Skeletal muscle satellite cell (primary cell): ENCODE data around the gene SSBP2. TPM values are rescaled to one million over a fixed set of nuclear protein-coding genes. Genes with fewer than 3 reads are reported as not detected.

Experiments used
- H3K27me3 ChIP-seq: 2 replicates; pipeline ENCODE4 v1.7.0; 2013; ENCODE audit warnings: low read length; ENCODE audit not compliant: control insufficient read depth, insufficient read depth
- H3K36me3 ChIP-seq: 2 replicates; pipeline ENCODE4 v1.7.0; 2013; ENCODE audit warnings: mild to moderate bottlenecking, control low read depth, low read length; ENCODE audit not compliant: insufficient read depth
- H3K4me1 ChIP-seq: 2 replicates; pipeline ENCODE4 v1.7.0; 2013; ENCODE audit warnings: low read length; ENCODE audit not compliant: control insufficient read depth, insufficient read depth
- H3K4me2 ChIP-seq: 2 replicates; pipeline ENCODE4 v1.7.0; 2013; ENCODE audit warnings: mild to moderate bottlenecking, low read length
- H3K4me3 ChIP-seq: 2 replicates; pipeline ENCODE4 v1.7.0; 2013; ENCODE audit warnings: low read length
- H3K9ac ChIP-seq: 2 replicates; pipeline ENCODE4 v1.7.0; 2013; ENCODE audit warnings: mild to moderate bottlenecking, low read depth, low read length, moderate library complexity
- H3K9me3 ChIP-seq: replicated peaks from 2 replicates; pipeline ENCODE4 v1.7.0; 2013; ENCODE audit warnings: mild to moderate bottlenecking, control low read depth, low read length
- total RNA-seq: library from RNA; depleted of rRNA; stranded (reverse); fragments of >200 nt; gene quantifications from 2 replicates; pipeline ENCODE4 v1.2.3, GENCODE V29; 2012; rRNA removed

The SSBP2 gene
- 13.5 and 19.3 TPM in 2 replicates for total RNA-seq

DNA sequence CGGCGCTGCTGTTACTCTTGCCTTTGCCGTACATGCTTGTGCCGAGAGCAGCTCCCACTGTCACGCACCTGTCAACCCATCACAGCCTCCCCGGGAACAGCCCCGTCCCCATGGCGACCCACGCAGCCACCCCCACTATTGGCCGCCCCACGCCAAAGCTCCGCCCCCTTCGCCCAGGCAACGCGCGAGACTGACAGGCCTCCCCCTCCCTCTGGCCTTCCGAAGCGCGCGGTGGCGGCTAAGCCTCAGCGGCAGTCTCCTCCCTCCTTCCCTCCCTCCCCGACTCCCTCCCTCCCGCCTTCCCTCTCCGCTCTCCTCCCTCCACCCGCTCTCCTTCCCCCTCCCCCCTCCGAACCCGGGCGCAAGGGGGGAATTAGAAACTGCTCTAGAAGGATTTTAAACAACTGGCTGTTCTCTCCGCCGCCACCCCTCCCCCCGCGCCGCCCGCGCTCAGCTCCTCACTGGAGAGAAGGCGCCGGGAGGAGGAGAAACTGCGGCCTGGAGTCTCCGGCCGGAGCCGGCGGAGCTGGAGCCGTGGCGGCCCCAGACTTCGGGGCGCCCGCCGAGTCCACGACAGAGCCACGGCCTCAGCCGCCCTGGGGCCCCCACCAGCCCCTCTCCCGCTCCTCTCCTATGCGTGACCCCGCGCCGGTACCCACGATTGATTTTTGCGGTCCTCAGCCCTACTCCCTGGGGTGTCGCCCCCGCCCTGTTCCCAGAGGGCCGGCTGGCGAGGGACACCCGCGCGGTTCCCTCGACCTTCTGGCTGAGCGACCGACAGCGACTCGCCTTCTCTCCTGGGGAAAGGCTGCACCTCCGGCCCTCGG lies at the start of gene SSBP2:
Gene SSBP2, minus strand, starts transcription at position 89 of the 827 bp plus-strand sequence. Its CDS starts 55 bp downstream, at position 34.
- Histone ChIP-seq H3K36me3 (no peaks in the 10 kb centered on the region), H3K9me3 (no peaks in the 10 kb centered on the region), H3K4me1 (peaks cover 39% of the 10 kb centered on the region), H3K4me2 (peak within 1 kb of the TSS; percentile 90), H3K27me3 (no peaks in the 10 kb centered on the region), H3K4me3 (peak within 1 kb of the TSS; percentile 86), H3K9ac (peak within 1 kb of the TSS; percentile 94)

DNA sequence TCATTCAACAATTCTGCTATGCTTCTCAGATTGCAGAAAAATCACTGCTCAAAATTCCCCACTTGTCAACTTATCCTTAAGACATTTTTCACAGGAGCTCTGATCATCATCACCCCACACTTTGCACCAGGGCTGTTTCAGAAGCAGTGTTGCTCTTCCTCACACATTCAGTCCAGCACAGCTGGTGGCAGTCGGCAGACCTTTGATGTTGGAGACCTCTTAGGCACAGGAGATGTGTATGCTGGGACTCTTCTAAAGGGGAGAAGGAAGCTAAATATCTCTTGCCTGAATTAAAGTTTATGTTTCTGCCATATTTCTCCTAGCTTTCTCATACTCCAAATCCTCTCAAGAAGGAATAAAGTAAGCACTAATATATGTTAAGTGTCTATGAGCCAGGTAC lies 44.8 kb upstream of the SSBP2 start:
- H3K4me2 ChIP-seq, result no peak overlapping the region
- no peak overlapping the region for H3K4me3 ChIP-seq
- no peaks in the 10 kb centered on the region for H3K9me3 ChIP-seq
- no peaks in the 10 kb centered on the region for H3K36me3 ChIP-seq
- H3K4me1 ChIP-seq, result no peaks in the 10 kb centered on the region
- no peaks in the 10 kb centered on the region for H3K27me3 ChIP-seq
- H3K9ac ChIP-seq, result no peak overlapping the region

DNA sequence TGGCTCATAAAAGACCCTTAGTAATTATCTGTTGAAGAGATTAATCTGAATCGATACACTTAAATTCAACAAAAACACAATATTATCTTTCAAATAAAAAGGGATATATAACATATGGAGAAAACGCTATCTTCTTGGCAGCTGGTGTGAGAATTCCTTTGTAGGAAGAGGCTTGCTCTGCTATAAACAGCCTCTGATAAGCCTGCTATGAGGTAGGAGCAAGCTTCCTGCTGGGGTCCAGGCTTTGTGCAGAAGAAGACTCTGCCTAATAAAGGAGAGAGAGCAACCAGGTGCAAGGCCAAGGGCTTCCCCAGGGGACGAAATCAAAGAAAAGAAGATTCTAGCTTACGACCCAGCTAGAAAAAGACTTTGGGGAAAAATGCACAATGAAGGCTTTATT lies 43.3 kb upstream of the SSBP2 start:
- no peak overlapping the region for H3K9ac ChIP-seq
- no peak overlapping the region for H3K4me2 ChIP-seq
- H3K9me3 ChIP-seq, result no peaks in the 10 kb centered on the region
- no peaks in the 10 kb centered on the region for H3K36me3 ChIP-seq
- no peaks in the 10 kb centered on the region for H3K27me3 ChIP-seq
- peaks cover 3% of the 10 kb centered on the region for H3K4me1 ChIP-seq
- H3K4me3 ChIP-seq, result no peak overlapping the region

DNA sequence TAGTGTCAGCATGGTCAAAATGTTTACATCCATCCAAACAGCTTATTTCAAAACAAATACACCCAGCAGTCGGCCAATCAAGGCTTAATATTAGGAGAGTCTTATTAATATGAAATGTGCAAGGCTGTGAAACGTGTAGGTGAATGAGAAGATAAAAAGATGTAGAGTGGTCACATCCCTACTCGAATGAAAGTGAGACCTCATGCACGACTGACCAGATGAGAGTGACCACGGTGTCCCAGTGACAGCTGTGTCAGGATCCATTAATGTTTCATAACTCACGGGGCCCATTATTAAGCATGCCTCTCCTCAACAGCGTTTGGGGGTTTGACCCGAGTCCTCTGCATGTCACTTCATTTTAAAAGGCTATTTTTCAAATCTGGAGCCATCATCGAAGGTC lies 39.4 kb upstream of the SSBP2 start:
- Histone ChIP-seq H3K9me3 (no peaks in the 10 kb centered on the region), H3K4me3 (no peak overlapping the region), H3K4me2 (no peak overlapping the region), H3K9ac (no peak overlapping the region), H3K27me3 (no peaks in the 10 kb centered on the region), H3K36me3 (no peaks in the 10 kb centered on the region), H3K4me1 (peaks cover 32% of the 10 kb centered on the region)

DNA sequence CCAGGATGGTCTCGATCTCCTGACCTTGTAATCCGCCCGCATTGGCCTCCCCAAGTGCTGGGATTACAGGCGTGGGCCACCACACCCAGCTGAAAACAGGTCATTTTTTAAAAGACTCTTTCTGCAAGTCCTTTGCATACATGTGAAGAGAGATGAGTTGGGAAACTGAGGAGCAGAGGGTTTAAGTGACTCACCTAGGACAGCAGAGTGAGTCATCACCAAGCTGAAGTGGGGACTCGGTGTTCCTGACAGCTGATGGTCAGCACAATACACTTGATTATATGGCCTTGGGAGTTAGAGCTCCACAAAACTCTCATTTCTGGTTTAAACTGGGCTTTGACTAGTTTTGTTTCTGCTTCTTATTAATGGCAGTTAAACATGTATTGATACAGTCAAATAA lies 38.1 kb upstream of the SSBP2 start:
- H3K4me3 ChIP-seq, result peak overlapping the region; percentile 2
- H3K9ac ChIP-seq, result no peak overlapping the region
- H3K9me3 ChIP-seq, result no peaks in the 10 kb centered on the region
- H3K4me1 ChIP-seq, result peaks cover 32% of the 10 kb centered on the region
- H3K4me2 ChIP-seq, result peak overlapping the region; percentile 32
- H3K36me3 ChIP-seq, result no peaks in the 10 kb centered on the region
- H3K27me3 ChIP-seq, result no peaks in the 10 kb centered on the region

DNA sequence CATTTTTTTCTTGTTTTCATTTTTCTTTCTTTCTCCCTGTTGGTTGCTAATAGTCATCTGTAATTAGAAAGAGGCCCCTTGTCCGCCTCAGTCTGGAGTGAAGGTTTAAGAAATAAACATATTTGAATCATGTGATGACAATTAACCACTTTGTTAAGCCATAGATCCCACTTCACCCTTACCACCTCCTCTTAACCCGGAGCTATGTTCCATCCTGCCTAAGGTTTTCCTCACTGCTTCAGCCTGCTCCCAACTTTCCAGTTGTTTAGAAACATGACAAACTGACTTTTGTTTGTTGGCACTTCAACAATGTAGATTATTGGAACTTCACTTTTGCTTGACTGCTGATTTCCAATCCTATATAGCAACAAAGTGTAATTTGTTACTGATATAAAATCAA lies 37.4 kb upstream of the SSBP2 start:
- Histone ChIP-seq H3K9ac (no peak overlapping the region), H3K27me3 (no peaks in the 10 kb centered on the region), H3K36me3 (no peaks in the 10 kb centered on the region), H3K4me3 (no peak overlapping the region), H3K9me3 (no peaks in the 10 kb centered on the region), H3K4me1 (peaks cover 32% of the 10 kb centered on the region), H3K4me2 (peak overlapping the region; percentile 40)

DNA sequence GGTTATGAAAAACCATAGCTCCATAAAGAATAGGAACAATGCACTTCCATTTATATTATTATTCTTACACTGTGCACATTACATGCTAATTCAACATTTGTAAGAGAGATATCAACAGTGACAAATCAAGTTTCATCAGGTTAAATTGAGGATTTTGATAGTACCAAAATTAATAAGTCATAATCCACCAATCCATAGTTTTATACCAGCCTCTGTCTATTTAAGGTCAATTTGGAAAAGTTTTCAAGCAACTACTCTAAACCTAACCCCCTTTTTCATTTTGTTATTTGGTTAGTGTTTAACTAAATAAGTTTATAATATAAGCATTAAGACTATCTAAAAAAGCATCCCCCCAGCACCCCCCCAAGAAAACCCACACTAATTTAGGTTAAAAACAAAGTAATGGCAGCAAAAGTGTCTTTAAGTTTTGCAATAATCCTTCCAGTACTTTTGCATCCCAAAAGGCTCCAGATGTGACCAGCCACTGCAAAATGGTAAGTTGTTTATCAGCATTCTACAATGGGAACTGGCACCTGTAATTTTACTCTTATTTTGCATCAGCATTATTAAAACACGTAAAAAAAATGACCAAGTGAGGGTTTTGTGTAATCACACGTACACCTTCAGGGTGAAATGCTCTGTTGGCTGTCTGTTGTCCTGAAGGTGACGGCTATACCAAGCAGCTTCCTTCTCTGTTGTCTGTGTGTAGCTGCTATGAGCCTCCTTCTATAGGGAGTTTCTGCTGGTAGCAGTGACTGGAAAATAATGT lies 36.8 kb upstream of the SSBP2 start:
- Histone ChIP-seq H3K9ac (no peak overlapping the region), H3K27me3 (no peaks in the 10 kb centered on the region), H3K4me2 (peak overlapping the region; percentile 40), H3K36me3 (no peaks in the 10 kb centered on the region), H3K9me3 (no peaks in the 10 kb centered on the region), H3K4me1 (peaks cover 34% of the 10 kb centered on the region), H3K4me3 (no peak overlapping the region)

DNA sequence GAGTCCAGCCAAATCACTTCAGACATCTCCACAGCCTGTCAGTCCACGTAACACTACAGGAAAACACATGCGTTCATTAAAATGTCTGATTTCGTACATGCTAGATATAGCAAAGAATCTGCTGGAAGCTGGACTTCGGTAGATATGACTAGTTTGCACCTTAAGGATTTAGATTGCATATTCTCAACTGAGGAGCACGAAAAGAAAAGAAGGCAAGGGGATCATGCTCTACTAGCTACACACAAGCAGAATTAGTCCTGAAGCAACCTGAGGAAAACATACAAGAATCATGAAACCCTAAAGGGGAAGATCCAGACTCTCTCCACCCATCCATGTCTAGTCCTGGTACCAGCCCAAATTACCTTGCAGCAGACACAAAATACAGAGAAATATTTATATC lies 36.1 kb upstream of the SSBP2 start:
- no peak overlapping the region for H3K4me2 ChIP-seq
- H3K4me1 ChIP-seq, result peaks cover 37% of the 10 kb centered on the region
- no peaks in the 10 kb centered on the region for H3K27me3 ChIP-seq
- H3K9ac ChIP-seq, result no peak overlapping the region
- no peak overlapping the region for H3K4me3 ChIP-seq
- no peaks in the 10 kb centered on the region for H3K9me3 ChIP-seq
- H3K36me3 ChIP-seq, result no peaks in the 10 kb centered on the region

DNA sequence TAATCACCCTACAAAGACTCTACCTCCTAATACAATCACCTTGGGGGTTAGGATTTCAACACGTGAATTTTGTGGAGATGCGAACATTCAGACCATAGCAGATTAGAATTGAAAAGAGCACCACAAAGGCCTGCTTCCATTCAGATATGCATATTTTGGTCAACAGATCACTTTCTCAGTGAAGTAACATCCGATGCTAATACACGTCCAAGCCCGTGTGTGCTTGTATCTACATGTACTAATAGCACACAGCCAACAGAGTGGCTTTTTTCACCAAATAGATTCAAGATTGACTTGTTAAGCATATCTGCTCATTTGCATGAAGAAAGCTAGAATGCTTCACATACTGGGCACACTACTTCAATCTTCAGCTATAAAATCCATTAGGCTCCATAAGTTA lies 35.6 kb upstream of the SSBP2 start:
- H3K9me3 ChIP-seq, result no peaks in the 10 kb centered on the region
- H3K4me2 ChIP-seq, result no peak overlapping the region
- no peaks in the 10 kb centered on the region for H3K36me3 ChIP-seq
- no peak overlapping the region for H3K9ac ChIP-seq
- no peak overlapping the region for H3K4me3 ChIP-seq
- H3K4me1 ChIP-seq, result peaks cover 37% of the 10 kb centered on the region
- no peaks in the 10 kb centered on the region for H3K27me3 ChIP-seq

DNA sequence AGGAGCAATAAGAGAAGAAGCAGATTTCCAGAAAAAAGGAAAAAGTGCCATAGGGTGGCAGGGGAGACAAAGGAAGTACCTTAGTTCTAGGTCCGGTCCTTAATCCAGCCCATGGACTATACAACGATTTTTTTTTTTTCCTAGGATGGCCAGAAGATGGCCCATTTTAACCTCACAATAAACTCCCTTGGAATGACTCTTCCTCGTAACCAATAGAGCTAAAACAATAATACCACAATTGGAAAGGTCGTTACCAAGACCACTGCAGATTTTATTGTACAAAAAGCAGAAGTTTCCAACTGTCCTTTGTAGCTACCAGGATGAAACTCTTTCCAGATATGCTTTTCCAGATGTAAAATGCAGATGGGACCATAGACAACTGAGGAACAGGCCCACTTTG lies 34.4 kb upstream of the SSBP2 start:
- no peaks in the 10 kb centered on the region for H3K36me3 ChIP-seq
- H3K27me3 ChIP-seq, result no peaks in the 10 kb centered on the region
- no peak overlapping the region for H3K9ac ChIP-seq
- H3K9me3 ChIP-seq, result no peaks in the 10 kb centered on the region
- H3K4me1 ChIP-seq, result peaks cover 37% of the 10 kb centered on the region
- H3K4me3 ChIP-seq, result no peak overlapping the region
- no peak overlapping the region for H3K4me2 ChIP-seq

DNA sequence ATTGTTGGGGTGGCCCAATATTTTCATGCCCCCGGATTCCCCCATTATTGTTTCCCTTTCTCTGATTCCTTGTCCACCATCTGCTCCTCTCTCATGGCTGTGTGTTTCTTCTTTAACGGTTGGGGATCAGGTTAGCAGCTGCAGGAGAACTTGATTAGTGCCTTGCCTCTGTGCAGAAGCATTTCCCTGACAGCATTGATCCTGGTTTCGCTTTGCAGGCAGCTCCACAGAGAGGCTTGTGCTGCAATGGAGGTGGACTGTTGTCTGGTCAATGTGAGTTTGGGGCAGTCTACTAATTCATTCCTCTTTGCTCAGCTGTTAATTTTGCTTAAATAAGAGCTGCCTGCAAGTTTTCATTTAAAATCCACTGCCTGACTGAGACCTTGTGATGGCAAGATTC lies 32.5 kb upstream of the SSBP2 start:
- Histone ChIP-seq H3K9me3 (no peaks in the 10 kb centered on the region), H3K27me3 (no peaks in the 10 kb centered on the region), H3K9ac (no peak overlapping the region), H3K4me1 (peaks cover 39% of the 10 kb centered on the region), H3K4me2 (peak overlapping the region; percentile 14), H3K36me3 (no peaks in the 10 kb centered on the region), H3K4me3 (no peak overlapping the region)
